ENCODE measurements around the gene TLR6.

The TLR6 gene

GRCh38 chr4:38856524-38857337 is at the start of gene TLR6:
TSS of gene TLR6 (minus strand) at chr4:38856817. CDS start at chr4:38829473, 27,344 bp downstream.
- DNase-seq (ENCODE audit: low read depth, low spot score) = no peak

GRCh38 chr4:38905652-38906385 is 49.2 kb upstream of the TLR6 start:
- no peak for DNase-seq (ENCODE audit: low read depth, low spot score)

- no peak for DNase-seq (ENCODE audit: low read depth, low spot score)
Observed at GRCh38 chr4:38904682-38905081, 48.1 kb upstream of the TLR6 start.

GRCh38 chr4:38904090-38904666 is 47.6 kb upstream of the TLR6 start:
- DNase-seq (ENCODE audit: low read depth, low spot score) = no peak

GRCh38 chr4:38902695-38903094 is 46.1 kb upstream of the TLR6 start:
- no peak for DNase-seq (ENCODE audit: low read depth, low spot score)

GRCh38 chr4:38902221-38902620 is 45.6 kb upstream of the TLR6 start:
- no peak for DNase-seq (ENCODE audit: low read depth, low spot score)

- no peak for DNase-seq (ENCODE audit: low read depth, low spot score)
Observed at GRCh38 chr4:38898245-38898644, 41.6 kb upstream of the TLR6 start.

- no peak for DNase-seq (ENCODE audit: low read depth, low spot score)
Observed at GRCh38 chr4:38896940-38897339, 40.3 kb upstream of the TLR6 start.

- DNase-seq (ENCODE audit: low read depth, low spot score) = no peak
Observed at GRCh38 chr4:38894322-38894982, 37.8 kb upstream of the TLR6 start.

- DNase-seq (ENCODE audit: low read depth, low spot score) = no peak
Observed at GRCh38 chr4:38891051-38891983, 34.7 kb upstream of the TLR6 start.

- DNase-seq (ENCODE audit: low read depth, low spot score) = peak; percentile 20
Observed at GRCh38 chr4:38889143-38889542, 32.5 kb upstream of the TLR6 start.

- no peak for DNase-seq (ENCODE audit: low read depth, low spot score)
Observed at GRCh38 chr4:38884254-38884653, 27.6 kb upstream of the TLR6 start.

- no peak for DNase-seq (ENCODE audit: low read depth, low spot score)
Observed at GRCh38 chr4:38876636-38877035, 20.0 kb upstream of the TLR6 start.

- DNase-seq (ENCODE audit: low read depth, low spot score) = no peak
Observed at GRCh38 chr4:38873290-38873944, 16.8 kb upstream of the TLR6 start.

GRCh38 chr4:38872620-38873019 is 16.0 kb upstream of the TLR6 start:
- no peak for DNase-seq (ENCODE audit: low read depth, low spot score)

- no peak for DNase-seq (ENCODE audit: low read depth, low spot score)
Observed at GRCh38 chr4:38871593-38871992, 15.0 kb upstream of the TLR6 start.

- DNase-seq (ENCODE audit: low read depth, low spot score) = no peak
Observed at GRCh38 chr4:38870098-38870808, 13.6 kb upstream of the TLR6 start.

- DNase-seq (ENCODE audit: low read depth, low spot score) = no peak
Observed at GRCh38 chr4:38869511-38869910, 12.9 kb upstream of the TLR6 start.

- no peak for DNase-seq (ENCODE audit: low read depth, low spot score)
Observed at GRCh38 chr4:38868059-38868960, 11.7 kb upstream of the TLR6 start.

Measured in smooth muscle cell of the brain vasculature (primary cell).